K562 (cell line): ENCODE results near the gene FMNL3. TPM values are rescaled to one million over a fixed set of nuclear protein-coding genes. Genes with fewer than 3 reads are reported as not detected.

Source experiments
- ATAC-seq: fragments of 200-7000 bp; cut with Tn5 transposase; 3 replicates; pipeline ENCODE4 v1.9.1; 2020; ENCODE audit warnings: moderate library complexity
- BruUV-seq: library from RNA; stranded (reverse); fragments of 400-500 nt; replicated peaks from 2 replicates; lab custom pipeline; 2021; lab: Mats Ljungman, UMichigan
- CTCF ChIA-PET: fragments of 300-600 bp; formaldehyde crosslinking; extraction: SDS; loops from one replicate; lab custom pipeline; 2021; ENCODE audit warnings: low intra/inter-chr PET ratio; lab: Yijun Ruan, JAX
- POLR2A ChIA-PET: fragments of 300-600, 350-650 bp; sonication (Branson Sonifier 250); formaldehyde crosslinking; extraction: SDS; loops from one replicate; lab custom pipeline; 2021; ENCODE audit warnings: antibody characterized with exemption, inconsistent platforms; lab: Yijun Ruan, JAX
- DNase-seq, 4 experiments: peaks; one replicate each; pipeline versions ENCODE4 v3.0.0 to v3.0.0-alpha.2; 2011 to 2018; ENCODE audit warnings: low spot score in 3 of 4, mixed read lengths in 3 of 4; ENCODE audit errors: extremely low read depth in 1 of 4
- FAIRE-seq: peaks from 2 replicates; lab custom pipeline; 2011; peaks lifted over from hg19 to GRCh38; lab: Jason Lieb, UNC
- H2AFZ ChIP-seq: 2 replicates; pipeline ENCODE4 v1.6.0; 2011; ENCODE audit warnings: low read depth, low read length, control low read depth, inconsistent platforms
- H3K27ac ChIP-seq: fragments of 200-600 bp; 3 replicates; pipeline ENCODE4 v1.8.0; 2011; ENCODE audit warnings: low read depth, mild to moderate bottlenecking, control low read depth, inconsistent platforms, low read length, moderate library complexity, mixed read lengths; ENCODE audit errors: extremely low read depth
- H3K27me3 ChIP-seq, 2 experiments: fragments of 300-600 bp in 1 of 2; 2 replicates in 1 of 2; 3 replicates in 1 of 2; pipeline versions ENCODE4 v1.6.0 to v1.8.0; 2011; ENCODE audit warnings: inconsistent platforms in 2 of 2, low read length in 2 of 2, mild to moderate bottlenecking in 1 of 2, mixed read lengths in 1 of 2, moderate library complexity in 1 of 2; ENCODE audit not compliant: control insufficient read depth in 2 of 2, insufficient read depth in 2 of 2
- H3K36me3 ChIP-seq: fragments of 300-600 bp; 3 replicates; pipeline ENCODE4 v1.8.0; 2011; ENCODE audit warnings: mild to moderate bottlenecking, low read length, inconsistent platforms; ENCODE audit not compliant: control insufficient read depth, insufficient read depth
- H3K4me1 ChIP-seq, 2 experiments: fragments of 200-600 bp in 1 of 2; replicated peaks in 1 of 2; 2 replicates in 1 of 2; 3 replicates in 1 of 2; pipeline versions ENCODE4 v1.5.1 to v1.8.0; 2011; ENCODE audit warnings: inconsistent platforms in 2 of 2, low read length in 2 of 2, mild to moderate bottlenecking in 1 of 2, mixed read lengths in 1 of 2, moderate library complexity in 1 of 2; ENCODE audit not compliant: control insufficient read depth in 2 of 2, insufficient read depth in 2 of 2
- H3K4me2 ChIP-seq: 2 replicates; pipeline ENCODE4 v1.6.1; 2011; ENCODE audit warnings: low read length, control low read depth, inconsistent platforms, mixed read lengths; ENCODE audit not compliant: insufficient read depth
- H3K4me3 ChIP-seq: fragments of 200-600 bp; sonication (generic), shearing (Covaris generic); 2 replicates; pipeline ENCODE4 v1.5.1; 2016; ENCODE audit warnings: control low read depth, inconsistent platforms
- H3K79me2 ChIP-seq: fragments of 200-600 bp; 3 replicates; pipeline ENCODE4 v1.8.0; 2011; ENCODE audit warnings: low read length, inconsistent platforms; ENCODE audit not compliant: control insufficient read depth, insufficient read depth
- H3K9ac ChIP-seq, 2 experiments: 2 replicates each; pipeline versions ENCODE4 v1.6.0 to v1.6.1; 2011; ENCODE audit warnings: low read depth in 2 of 2, low read length in 2 of 2, control low read depth in 1 of 2, inconsistent platforms in 1 of 2, mild to moderate bottlenecking in 1 of 2, mixed read lengths in 1 of 2; ENCODE audit not compliant: insufficient read depth in 1 of 2
- H3K9me1 ChIP-seq: one replicate; pipeline ENCODE4 v1.6.0; 2011; ENCODE audit warnings: inconsistent platforms, mild to moderate bottlenecking, low read length, moderate library complexity; ENCODE audit not compliant: control insufficient read depth, insufficient read depth
- H3K9me3 ChIP-seq: replicated peaks from 2 replicates; pipeline ENCODE4 v1.5.1; 2011; ENCODE audit warnings: low read depth, low read length, inconsistent platforms; ENCODE audit not compliant: control insufficient read depth, insufficient read depth
- H4K20me1 ChIP-seq: replicated peaks from 2 replicates; pipeline ENCODE4 v1.6.1; 2011; ENCODE audit warnings: low read length, inconsistent platforms, mixed read lengths; ENCODE audit not compliant: control insufficient read depth, insufficient read depth
- NUFIP1 ChIP-seq: fragments of 450-650 bp; IDR thresholded peaks from 2 replicates; pipeline ENCODE4 v1.6.1; 2018; ENCODE audit not compliant: partially characterized antibody
- PBX2 ChIP-seq, 2 experiments: IDR thresholded peaks in 1 of 2; conservative IDR thresholded peaks in 1 of 2; 2 replicates each; pipeline ENCODE4 v1.6.1; 2016; ENCODE audit warnings: low read depth in 2 of 2, mild to moderate bottlenecking in 1 of 2, missing compliant biosample characterization in 1 of 2, missing genetic modification characterization in 1 of 2, moderate library complexity in 1 of 2
- WGBS: fragments of 100-300 bp; shearing (Covaris generic); methylation state at CpG from one replicate; pipeline ENCODE4 v1.1.6; 2016; ENCODE audit warnings: low coverage, mixed read lengths; ENCODE audit not compliant: insufficient coverage; ENCODE audit errors: missing lambda C conversion rate; 5-methylcytosine and 5-hydroxymethylcytosine counted together
- in situ Hi-C: fragments of 300-500 bp; cut with MboI; formaldehyde crosslinking; loops from 4 replicates; pipeline ENCODE4 v1.15.0; 2018; ENCODE audit warnings: inconsistent platforms, mixed read lengths
- intact Hi-C: fragments of 100-400 bp; cut with micrococcal nuclease; formaldehyde crosslinking; loops from 2 replicates; pipeline ENCODE4 v1.14.2; 2022
- polyA plus RNA-seq, 8 experiments: library from polyadenylated mRNA; depleted of rRNA in 4 of 8; stranded (reverse) in 5 of 8; unstranded in 3 of 8; fragments of >200 nt; fragmentation: Nextera tagmentation in 2 of 8; fragmentation: Illumina TruSeq in 1 of 8; extraction: Ambion mirVana in 2 of 8; extraction: Trizol in 1 of 8; gene quantifications; 2 replicates each; pipeline versions ENCODE4 v1.2.1 to v1.2.3, GENCODE V29; 2011 to 2014; ENCODE audit warnings: inconsistent platforms in 1 of 8, missing spikeins in 1 of 8
- total RNA-seq, 7 experiments: library from RNA; depleted of rRNA in 6 of 7; stranded (reverse); fragments of >200 nt in 6 of 7; fragmentation: Illumina TruSeq in 2 of 7; extraction: Trizol in 2 of 7; gene quantifications; 2 replicates each; pipeline versions ENCODE4 v1.2.1 to v1.2.3, GENCODE V29; 2011 to 2021; ENCODE audit warnings: low replicate concordance in 1 of 7

FMNL3 gene
- total and polyA plus RNA-seq, 9 of the 15 experiments (the other 6 are each of a cell fraction or from before 2014, with no cell fraction given) = 0.49 to 14.4 (median 6.8) TPM

DNA sequence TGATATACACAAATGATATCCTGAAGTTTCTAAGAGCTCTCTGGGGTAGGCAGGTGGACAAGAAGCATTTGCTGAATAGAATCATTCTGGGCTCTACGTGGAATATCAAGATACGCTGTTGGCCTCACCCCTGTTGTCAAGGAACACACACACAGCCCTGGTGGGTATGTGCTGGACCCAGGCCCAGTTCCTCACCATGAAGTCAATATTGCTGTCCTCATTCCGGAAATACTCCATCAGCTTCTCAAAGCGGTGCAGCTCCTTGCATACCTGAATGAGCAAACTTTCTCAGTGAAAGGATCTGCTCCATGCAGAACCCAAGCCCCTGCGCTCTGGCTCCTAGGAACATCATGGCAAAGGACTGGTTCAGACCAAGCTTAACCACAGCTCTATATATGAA is 52.5 kb downstream of the FMNL3 start:
- H3K4me3 ChIP-seq = no peak overlapping the region
- DNase-seq (no peak), ATAC-seq (no peak), FAIRE-seq (no peak)
- no peaks in the 10 kb centered on the region for H3K27me3 ChIP-seq
- H3K4me1 ChIP-seq = no peaks in the 10 kb centered on the region
- H3K9ac ChIP-seq = no peak overlapping the region
- CTCF ChIA-PET = no interaction called here
- in situ Hi-C loops (no loop called here), intact Hi-C loops (no loop called here)
- TF ChIP-seq NUFIP1 = no peak
- TF ChIP-seq PBX2 (CRISPR knock-in tag; IDR thresholded peaks at IDR 0.05; ENCODE audit: low read depth) = no peak
- TF ChIP-seq PBX2 (tag; conservative IDR thresholded peaks at IDR 0.05; ENCODE audit: low read depth) = no peak
- no peak overlapping the region for H2AFZ ChIP-seq
- no peaks in the 10 kb centered on the region for H3K9me1 ChIP-seq
- no peaks in the 10 kb centered on the region; the same call in 1 of the 2 replicates for H4K20me1 ChIP-seq
- no peaks in the 10 kb centered on the region for H3K9me3 ChIP-seq
- 80% methylated on average over 5 of the region's 5 CpGs for WGBS
- no peaks in the 10 kb centered on the region for H3K79me2 ChIP-seq
- no TSS peak for BruUV-seq
- H3K36me3 ChIP-seq = peaks cover 2% of the 10 kb centered on the region; the same call in 1 of the 3 replicates
- POLR2A ChIA-PET = interaction anchor here (0.7 to 2.9 kb wide), 5 partner anchors 11 to 86 kb away, joined by 3 to 9 read pairs (median 4); partner anchors contain the start of gene TMBIM6
- no peak overlapping the region for H3K27ac ChIP-seq
- H3K4me2 ChIP-seq = no peak overlapping the region
